Stimulated activated CD8-positive, alpha-beta memory T cell treated with anti-CD3 and anti-CD28 coated beads, Interleukin-15, amount 100 ng/mL, for 1 hour (primary cell): ENCODE measurements around the gene BRICD5.

Source experiments
- DNase-seq: peaks from one replicate; pipeline ENCODE4 v3.0.0-alpha.2; 2020; ENCODE audit warnings: low read depth

The BRICD5 gene

GRCh38 chr16:2237493-2238149 lies 27.0 kb upstream of the BRICD5 start:
- DNase-seq, result no peak

- no peak for DNase-seq
Measured at GRCh38 chr16:2237102-2237482, 26.4 kb upstream of the BRICD5 start.

- no peak for DNase-seq
Measured at GRCh38 chr16:2236337-2237101, 25.9 kb upstream of the BRICD5 start, which contains the start of gene DNASE1L2. Gene DNASE1L2, plus strand, starts transcription at chr16:2236444. Its CDS starts 373 bp downstream, at chr16:2236817.

DNA sequence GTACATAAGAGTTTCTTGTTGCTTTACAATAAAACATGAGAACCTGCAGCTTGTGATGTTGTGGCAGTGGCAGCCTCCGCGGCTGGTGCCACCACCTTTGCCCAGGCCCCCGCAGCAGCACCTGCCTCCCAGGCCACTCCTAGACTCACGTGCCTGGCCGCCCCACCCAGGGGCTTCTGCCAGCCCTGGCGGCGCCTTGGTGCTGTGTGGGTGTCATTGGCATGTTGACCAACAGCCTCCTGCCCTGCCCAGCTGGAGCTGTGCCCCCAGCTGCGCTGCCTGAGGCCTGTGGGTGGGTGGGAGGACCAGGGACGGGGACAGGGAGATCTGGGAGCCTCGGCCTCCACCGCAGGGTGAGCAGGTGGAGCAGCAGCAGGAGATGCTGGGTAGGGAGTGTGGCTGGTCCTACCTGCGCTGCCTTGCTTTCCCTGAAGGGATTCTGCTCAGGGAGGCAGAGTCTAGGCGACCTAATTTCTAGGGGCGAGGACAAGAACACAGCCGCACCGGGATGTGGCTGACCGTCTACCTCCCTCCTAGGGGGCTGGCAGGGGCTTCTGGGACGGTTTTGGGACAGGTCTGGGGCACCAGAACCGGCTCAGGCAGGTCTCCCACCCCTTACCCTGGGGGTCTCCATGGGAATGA lies 25.2 kb upstream of the BRICD5 start:
- no peak for DNase-seq

DNA sequence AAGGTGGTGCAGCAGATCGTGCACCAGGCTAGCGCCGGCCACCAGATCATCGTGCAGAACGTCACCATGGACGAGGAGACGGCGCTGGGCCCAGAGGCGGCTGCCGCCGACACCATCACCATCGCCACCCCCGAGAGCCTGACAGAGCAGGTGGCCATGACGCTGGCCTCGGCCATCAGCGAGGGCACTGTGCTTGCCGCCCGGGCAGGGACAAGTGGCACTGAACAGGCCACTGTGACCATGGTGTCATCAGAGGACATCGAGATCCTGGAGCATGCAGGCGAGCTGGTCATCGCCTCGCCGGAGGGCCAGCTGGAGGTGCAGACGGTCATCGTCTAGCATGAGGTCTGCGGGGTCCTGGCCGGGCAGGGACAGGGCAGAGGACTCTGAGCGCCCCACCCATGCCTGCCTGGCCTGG lies 24.6 kb upstream of the BRICD5 start:
- DNase-seq, result no peak

DNA sequence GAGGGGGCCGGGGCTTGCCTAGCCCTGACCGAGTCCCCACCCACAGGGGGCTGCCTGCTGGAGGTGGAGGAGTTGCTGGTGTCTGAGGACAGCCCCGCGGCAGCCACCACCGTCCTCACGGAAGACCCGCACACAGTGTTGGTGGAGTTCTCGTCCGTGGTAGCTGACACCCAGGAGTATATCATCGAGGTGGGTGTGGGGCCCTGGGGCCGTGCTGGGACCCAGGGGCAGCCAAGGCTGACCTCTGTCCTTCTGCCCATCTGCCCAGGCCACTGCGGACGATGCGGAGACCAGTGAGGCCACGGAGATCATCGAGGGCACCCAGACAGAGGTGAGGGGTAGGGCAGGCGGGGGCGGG lies 24.1 kb upstream of the BRICD5 start:
- no peak for DNase-seq

GRCh38 chr16:2233872-2234812 lies 23.5 kb upstream of the BRICD5 start:
- DNase-seq, result no peak

DNA sequence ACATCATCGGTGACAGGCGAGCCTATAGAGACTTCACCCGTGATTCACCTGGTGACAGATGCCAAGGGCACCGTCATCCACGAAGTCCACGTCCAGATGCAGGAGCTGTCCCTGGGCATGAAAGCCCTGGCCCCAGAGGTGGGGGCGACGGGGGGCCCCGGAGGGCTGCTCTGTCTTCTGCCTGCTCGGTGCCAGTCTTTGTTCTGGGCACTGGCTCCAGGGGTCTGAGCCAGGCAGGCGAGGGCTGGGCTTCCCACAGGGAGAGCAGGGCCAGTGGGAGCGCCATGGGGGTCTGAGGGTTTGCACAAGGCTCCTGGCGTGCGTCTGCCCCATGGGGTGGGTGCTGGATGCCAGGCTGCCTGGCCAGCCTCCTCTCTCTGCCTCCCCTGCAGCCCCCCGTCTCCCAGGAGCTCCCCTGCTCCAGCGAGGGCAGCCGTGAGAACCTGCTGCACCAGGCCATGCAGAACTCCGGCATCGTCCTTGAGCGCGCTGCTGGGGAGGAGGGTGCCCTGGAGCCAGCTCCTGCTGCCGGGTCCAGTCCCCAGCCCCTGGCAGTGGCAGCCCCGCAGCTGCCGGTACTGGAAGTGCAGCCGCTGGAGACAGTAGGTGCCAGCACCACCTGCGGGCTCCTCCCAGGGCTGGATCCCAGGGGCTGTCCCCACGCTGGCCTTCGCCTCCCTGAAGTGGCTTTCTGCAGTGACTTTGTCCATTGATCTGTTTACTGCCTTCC lies 22.5 kb upstream of the BRICD5 start:
- DNase-seq, result no peak

GRCh38 chr16:2232094-2232990 lies 21.7 kb upstream of the BRICD5 start:
- DNase-seq, result no peak

DNA sequence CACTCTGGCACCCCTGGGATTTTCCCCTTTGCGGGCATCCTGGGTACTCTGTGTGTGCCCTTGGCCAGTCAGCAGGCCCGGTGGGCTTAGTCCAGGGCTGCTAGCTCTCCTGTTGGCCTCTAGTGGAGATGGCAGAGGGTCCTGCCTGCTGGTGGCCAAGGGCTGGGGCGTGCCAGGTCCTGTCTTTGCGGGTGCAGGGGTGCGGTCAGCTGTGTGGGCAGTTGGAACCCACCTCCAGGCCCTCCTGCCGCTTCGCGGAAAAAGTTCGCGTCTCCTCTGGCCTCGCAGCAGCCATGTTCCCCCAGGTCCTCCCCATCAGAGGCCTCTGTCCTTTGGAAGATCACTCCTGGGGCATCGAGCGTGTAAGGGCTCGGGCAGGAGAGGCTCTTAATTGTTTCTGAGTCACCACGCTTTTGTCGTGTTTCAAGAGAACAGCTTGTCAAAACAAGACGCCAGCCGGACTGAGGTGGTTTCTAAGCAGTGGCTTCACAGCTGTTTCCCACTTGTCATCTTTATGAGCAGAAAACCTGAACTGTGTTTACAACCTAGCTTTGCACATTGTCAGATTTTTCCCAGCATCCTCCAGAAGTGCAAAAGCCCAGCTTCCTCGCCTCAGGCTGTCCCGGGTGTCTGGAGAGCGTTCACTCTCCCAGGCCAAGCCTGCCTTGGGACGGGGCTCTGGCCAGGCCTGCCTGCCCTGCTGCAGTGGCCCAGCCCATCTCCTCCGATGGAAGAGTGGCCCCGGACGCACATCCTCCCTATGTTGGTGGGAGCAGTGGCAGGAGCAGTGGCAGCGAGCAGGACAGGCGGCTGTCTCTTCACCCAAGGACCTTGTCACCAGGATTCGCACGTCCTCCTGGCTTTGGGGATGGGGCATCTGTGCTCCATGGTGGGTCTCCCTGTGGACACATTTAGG lies 20.6 kb upstream of the BRICD5 start:
- no peak for DNase-seq

- no peak for DNase-seq
Measured at GRCh38 chr16:2230376-2230775, 19.7 kb upstream of the BRICD5 start.

DNA sequence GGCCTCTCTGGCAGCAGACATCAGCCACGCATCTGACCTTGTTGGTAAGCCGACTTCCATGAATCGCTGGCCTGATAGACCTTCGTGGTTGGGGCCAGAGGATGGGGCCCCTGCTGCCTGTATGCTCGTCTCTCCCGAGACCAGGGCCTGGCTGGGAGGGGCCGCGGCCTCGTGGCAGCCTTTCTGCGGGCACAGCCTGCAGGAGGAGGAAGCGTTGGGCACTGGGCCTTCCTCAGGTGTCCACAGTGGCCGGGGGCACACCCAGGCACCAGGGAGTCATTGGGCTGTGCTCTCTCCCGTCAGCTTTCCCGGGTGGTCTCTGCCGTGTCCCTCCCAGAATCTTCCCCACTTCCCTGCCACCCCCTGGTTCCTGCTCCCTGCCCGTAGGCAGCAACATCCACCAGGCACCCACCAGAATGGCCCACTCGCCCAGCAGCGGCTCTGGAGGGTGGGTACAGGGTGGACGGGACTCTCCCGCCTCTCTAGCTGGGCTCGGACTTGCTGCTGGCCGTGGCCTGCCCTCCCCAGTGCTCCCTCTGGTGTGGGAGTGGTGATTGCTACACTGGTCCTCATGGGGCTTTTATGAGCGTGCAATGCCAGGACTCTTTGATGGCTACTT lies 19.1 kb upstream of the BRICD5 start:
- no peak for DNase-seq

GRCh38 chr16:2229091-2229490 lies 18.4 kb upstream of the BRICD5 start:
- DNase-seq, result no peak

DNA sequence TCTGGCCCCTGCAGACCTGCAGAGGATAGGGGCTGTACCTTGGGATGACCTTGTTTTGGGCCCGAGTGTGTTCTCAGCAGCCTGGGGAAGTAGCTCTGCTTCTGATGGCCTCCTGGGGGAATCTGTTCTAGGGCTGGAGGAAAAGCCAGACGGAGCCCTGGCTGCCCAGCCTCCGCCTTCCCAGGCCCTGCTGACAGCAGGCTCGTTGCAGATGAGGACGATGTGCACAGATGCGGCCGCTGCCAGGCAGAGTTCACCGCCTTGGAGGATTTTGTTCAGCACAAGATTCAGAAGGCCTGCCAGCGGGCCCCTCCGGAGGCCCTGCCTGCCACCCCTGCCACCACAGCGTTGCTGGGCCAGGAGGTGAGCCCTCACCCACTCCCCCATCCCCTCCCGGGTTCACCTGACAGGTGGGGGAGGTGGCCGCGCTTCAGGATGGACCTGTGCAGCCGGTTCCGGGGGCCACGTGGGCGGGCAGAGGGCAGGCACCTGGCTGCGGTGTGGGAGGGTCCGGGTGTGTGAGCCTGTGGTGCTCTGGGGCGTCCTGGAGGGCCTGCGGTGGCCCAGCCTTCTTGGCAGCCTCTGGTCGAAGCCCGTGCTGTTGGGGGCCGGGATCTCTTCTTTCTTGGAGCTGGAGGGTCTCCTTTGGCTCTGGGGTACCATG lies 17.6 kb upstream of the BRICD5 start:
- no peak for DNase-seq

- DNase-seq, result no peak
Measured at GRCh38 chr16:2226918-2227317, 16.3 kb upstream of the BRICD5 start.

DNA sequence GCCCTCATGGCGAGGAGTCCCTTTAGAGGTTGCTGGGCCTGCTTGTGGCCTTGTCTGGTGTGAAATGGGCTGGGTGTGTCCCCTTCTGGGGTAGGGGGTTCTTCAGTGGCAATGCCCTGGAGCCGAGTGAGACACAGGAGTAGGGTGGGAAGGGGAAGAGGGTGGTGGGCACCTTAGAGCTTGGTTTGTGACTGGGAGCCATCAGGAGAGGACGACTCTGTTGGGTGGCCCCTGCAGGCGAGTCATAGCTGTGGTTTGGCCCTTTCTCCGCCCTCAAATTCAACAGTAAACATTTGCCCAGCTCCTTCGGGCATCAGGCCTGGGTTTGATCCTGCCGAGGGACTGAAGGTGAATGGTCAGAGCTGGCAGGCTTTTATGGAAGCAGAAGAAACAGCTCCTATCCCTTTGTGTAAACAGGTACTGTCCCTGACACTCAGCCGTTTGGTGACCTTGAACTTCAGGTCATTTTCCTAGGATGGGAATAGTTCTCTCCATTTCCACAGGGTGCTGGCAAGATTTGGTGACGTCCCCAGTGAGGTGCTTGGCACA lies 15.7 kb upstream of the BRICD5 start:
- no peak for DNase-seq

GRCh38 chr16:2223942-2224486 lies 13.4 kb upstream of the BRICD5 start:
- no peak for DNase-seq
